ENCODE data around the gene IL37.

IL37 gene

GRCh38 chr2:112879491-112880041 lies 31.4 kb upstream of the IL37 start:
- H3K27me3 ChIP-seq (ENCODE audit: control insufficient read depth, insufficient read depth, low read length, poor library complexity, severe bottlenecking): no peaks in the 10 kb centered on the region
- no peak overlapping the region for H3K27ac ChIP-seq (ENCODE audit: insufficient read depth, low read depth, low read length, poor library complexity, severe bottlenecking)
- no peaks in the 10 kb centered on the region for H3K4me1 ChIP-seq (ENCODE audit: control insufficient read depth, insufficient read depth, low read length)
- H3K36me3 ChIP-seq (ENCODE audit: control insufficient read depth, insufficient read depth, low read length): no peaks in the 10 kb centered on the region
- no peak overlapping the region for H3K4me3 ChIP-seq (ENCODE audit: insufficient read depth, low read depth, low read length)
- WGBS, 2 experiments: 88 to 95% methylated on average over 6 of the region's 6 CpGs
- no peaks in the 10 kb centered on the region for H3K9me3 ChIP-seq (ENCODE audit: control insufficient read depth, low read length)

GRCh38 chr2:112880091-112880531 lies 30.9 kb upstream of the IL37 start:
- Histone ChIP-seq H3K27me3 (ENCODE audit: control insufficient read depth, insufficient read depth, low read length, poor library complexity, severe bottlenecking) (no peaks in the 10 kb centered on the region), H3K4me1 (ENCODE audit: control insufficient read depth, insufficient read depth, low read length) (no peaks in the 10 kb centered on the region), H3K4me3 (ENCODE audit: insufficient read depth, low read depth, low read length) (no peak overlapping the region), H3K9me3 (ENCODE audit: control insufficient read depth, low read length) (no peaks in the 10 kb centered on the region), H3K27ac (ENCODE audit: insufficient read depth, low read depth, low read length, poor library complexity, severe bottlenecking) (no peak overlapping the region), H3K36me3 (ENCODE audit: control insufficient read depth, insufficient read depth, low read length) (no peaks in the 10 kb centered on the region)
- WGBS, 2 experiments: 95 to 97% methylated on average over 5 of the region's 5 CpGs

GRCh38 chr2:112880696-112881095 lies 30.3 kb upstream of the IL37 start:
- WGBS, 2 experiments: 90 to 94% methylated on average over 7 of the region's 7 CpGs
- no peaks in the 10 kb centered on the region for H3K27me3 ChIP-seq (ENCODE audit: control insufficient read depth, insufficient read depth, low read length, poor library complexity, severe bottlenecking)

DNA sequence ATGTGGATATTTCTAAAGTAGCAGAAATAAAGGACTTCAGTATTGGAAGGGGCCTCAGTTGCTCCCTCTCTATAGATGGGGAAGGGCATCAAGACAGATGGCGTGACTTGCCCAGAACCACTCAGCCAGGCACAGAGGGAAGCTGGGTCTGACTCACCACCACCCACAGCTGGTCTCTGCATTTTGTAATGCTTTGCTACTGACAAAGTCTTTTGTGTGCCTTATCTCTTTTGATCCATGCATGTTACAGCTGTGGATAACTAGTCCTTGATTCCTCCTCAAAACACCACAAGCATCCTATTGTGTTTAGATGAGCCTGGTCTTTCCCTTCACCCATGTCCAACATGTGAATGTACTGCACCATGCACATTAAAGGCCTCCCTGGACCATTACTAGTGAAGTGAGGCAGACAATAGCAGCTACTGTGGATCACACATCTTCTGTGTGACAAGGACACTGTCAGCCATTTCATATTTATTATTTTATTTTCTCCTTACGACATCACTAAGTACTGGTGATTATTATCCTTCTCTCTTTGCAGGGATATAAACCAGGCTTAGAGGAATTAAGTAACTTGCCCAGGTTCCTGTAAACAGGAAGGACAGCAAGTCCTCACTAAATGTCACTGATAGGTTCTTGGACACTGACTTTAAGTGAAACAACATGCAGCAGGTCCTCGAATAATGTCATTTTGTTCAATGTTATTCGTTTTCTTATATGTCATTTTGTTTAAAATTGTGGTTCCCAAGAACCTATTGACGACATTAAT lies 29.6 kb upstream of the IL37 start:
- H3K4me3 ChIP-seq (ENCODE audit: insufficient read depth, low read depth, low read length): no peak overlapping the region
- no peaks in the 10 kb centered on the region for H3K36me3 ChIP-seq (ENCODE audit: control insufficient read depth, insufficient read depth, low read length)
- H3K27me3 ChIP-seq (ENCODE audit: control insufficient read depth, insufficient read depth, low read length, poor library complexity, severe bottlenecking): no peaks in the 10 kb centered on the region
- 94 to 95% methylated on average over 5 of the region's 5 CpGs for WGBS, 2 experiments
- H3K27ac ChIP-seq (ENCODE audit: insufficient read depth, low read depth, low read length, poor library complexity, severe bottlenecking): no peak overlapping the region
- no peaks in the 10 kb centered on the region for H3K9me3 ChIP-seq (ENCODE audit: control insufficient read depth, low read length)
- H3K4me1 ChIP-seq (ENCODE audit: control insufficient read depth, insufficient read depth, low read length): no peaks in the 10 kb centered on the region

More at GRCh38 chr2:112880696-112881095, 30.3 kb upstream of the IL37 start:
- no peaks in the 10 kb centered on the region for H3K36me3 ChIP-seq (ENCODE audit: control insufficient read depth, insufficient read depth, low read length)
- H3K27ac ChIP-seq (ENCODE audit: insufficient read depth, low read depth, low read length, poor library complexity, severe bottlenecking): no peak overlapping the region
- H3K4me1 ChIP-seq (ENCODE audit: control insufficient read depth, insufficient read depth, low read length): no peaks in the 10 kb centered on the region
- H3K9me3 ChIP-seq (ENCODE audit: control insufficient read depth, low read length): no peaks in the 10 kb centered on the region
- no peak overlapping the region for H3K4me3 ChIP-seq (ENCODE audit: insufficient read depth, low read depth, low read length)

DNA sequence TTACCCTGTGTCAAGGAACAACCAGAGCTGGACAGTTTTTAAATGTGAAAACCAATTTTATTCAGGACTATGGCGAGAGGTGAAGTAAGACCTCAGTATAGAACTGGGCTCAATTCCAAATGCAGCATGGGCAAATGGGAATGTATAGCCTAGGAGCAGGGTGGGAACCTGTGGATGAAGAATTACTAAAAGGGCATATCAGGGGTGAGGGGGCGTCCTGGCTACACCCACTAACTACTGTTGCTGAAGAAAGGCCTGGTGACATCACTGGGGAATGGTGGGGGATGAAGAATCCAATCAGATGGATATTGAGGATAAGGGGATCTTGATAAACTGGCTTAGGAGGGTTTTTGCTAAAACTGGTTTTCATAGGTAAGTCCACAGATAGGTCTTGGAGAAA lies 27.3 kb upstream of the IL37 start:
- H3K9me3 ChIP-seq (ENCODE audit: control insufficient read depth, low read length): no peaks in the 10 kb centered on the region
- H3K4me3 ChIP-seq (ENCODE audit: insufficient read depth, low read depth, low read length): no peak overlapping the region
- H3K27me3 ChIP-seq (ENCODE audit: control insufficient read depth, insufficient read depth, low read length, poor library complexity, severe bottlenecking): no peaks in the 10 kb centered on the region
- H3K36me3 ChIP-seq (ENCODE audit: control insufficient read depth, insufficient read depth, low read length): no peaks in the 10 kb centered on the region
- WGBS, 2 experiments: 93 to 97% methylated on average over 2 of the region's 2 CpGs
- no peak overlapping the region for H3K27ac ChIP-seq (ENCODE audit: insufficient read depth, low read depth, low read length, poor library complexity, severe bottlenecking)
- no peaks in the 10 kb centered on the region for H3K4me1 ChIP-seq (ENCODE audit: control insufficient read depth, insufficient read depth, low read length)

- Histone ChIP-seq H3K4me3 (ENCODE audit: insufficient read depth, low read depth, low read length) (no peak overlapping the region), H3K27ac (ENCODE audit: insufficient read depth, low read depth, low read length, poor library complexity, severe bottlenecking) (no peak overlapping the region), H3K36me3 (ENCODE audit: control insufficient read depth, insufficient read depth, low read length) (no peaks in the 10 kb centered on the region), H3K9me3 (ENCODE audit: control insufficient read depth, low read length) (no peaks in the 10 kb centered on the region), H3K27me3 (ENCODE audit: control insufficient read depth, insufficient read depth, low read length, poor library complexity, severe bottlenecking) (no peaks in the 10 kb centered on the region), H3K4me1 (ENCODE audit: control insufficient read depth, insufficient read depth, low read length) (no peaks in the 10 kb centered on the region)
- WGBS, 2 experiments: 53 to 60% methylated on average over 6 of the region's 6 CpGs
Measured at GRCh38 chr2:112884869-112885505, 26.0 kb upstream of the IL37 start.

- Histone ChIP-seq H3K27me3 (ENCODE audit: control insufficient read depth, insufficient read depth, low read length, poor library complexity, severe bottlenecking) (no peaks in the 10 kb centered on the region), H3K36me3 (ENCODE audit: control insufficient read depth, insufficient read depth, low read length) (no peaks in the 10 kb centered on the region), H3K4me3 (ENCODE audit: insufficient read depth, low read depth, low read length) (no peak overlapping the region), H3K27ac (ENCODE audit: insufficient read depth, low read depth, low read length, poor library complexity, severe bottlenecking) (no peak overlapping the region), H3K4me1 (ENCODE audit: control insufficient read depth, insufficient read depth, low read length) (no peaks in the 10 kb centered on the region), H3K9me3 (ENCODE audit: control insufficient read depth, low read length) (no peaks in the 10 kb centered on the region)
- WGBS, 2 experiments: 80 to 88% methylated on average over 4 of the region's 4 CpGs
Measured at GRCh38 chr2:112885506-112885902, 25.5 kb upstream of the IL37 start.

- H3K27ac ChIP-seq (ENCODE audit: insufficient read depth, low read depth, low read length, poor library complexity, severe bottlenecking): no peak overlapping the region
- H3K36me3 ChIP-seq (ENCODE audit: control insufficient read depth, insufficient read depth, low read length): no peaks in the 10 kb centered on the region
- WGBS, 2 experiments: 88 to 94% methylated on average over 2 of the region's 2 CpGs
- H3K27me3 ChIP-seq (ENCODE audit: control insufficient read depth, insufficient read depth, low read length, poor library complexity, severe bottlenecking): no peaks in the 10 kb centered on the region
- no peaks in the 10 kb centered on the region for H3K4me1 ChIP-seq (ENCODE audit: control insufficient read depth, insufficient read depth, low read length)
- no peaks in the 10 kb centered on the region for H3K9me3 ChIP-seq (ENCODE audit: control insufficient read depth, low read length)
- H3K4me3 ChIP-seq (ENCODE audit: insufficient read depth, low read depth, low read length): no peak overlapping the region
Measured at GRCh38 chr2:112886291-112886690, 24.7 kb upstream of the IL37 start.

- Histone ChIP-seq H3K27me3 (ENCODE audit: control insufficient read depth, insufficient read depth, low read length, poor library complexity, severe bottlenecking) (no peaks in the 10 kb centered on the region), H3K4me3 (ENCODE audit: insufficient read depth, low read depth, low read length) (no peak overlapping the region), H3K27ac (ENCODE audit: insufficient read depth, low read depth, low read length, poor library complexity, severe bottlenecking) (no peak overlapping the region), H3K36me3 (ENCODE audit: control insufficient read depth, insufficient read depth, low read length) (no peaks in the 10 kb centered on the region), H3K9me3 (ENCODE audit: control insufficient read depth, low read length) (no peaks in the 10 kb centered on the region), H3K4me1 (ENCODE audit: control insufficient read depth, insufficient read depth, low read length) (no peaks in the 10 kb centered on the region)
- 90 to 92% methylated on average over 2 of the region's 2 CpGs for WGBS, 2 experiments
Measured at GRCh38 chr2:112887964-112888749, 22.8 kb upstream of the IL37 start.

- H3K27ac ChIP-seq (ENCODE audit: insufficient read depth, low read depth, low read length, poor library complexity, severe bottlenecking): no peak overlapping the region
- WGBS, 2 experiments: 88% methylated on average over 1 of the region's 1 CpG; no CpG with 5 or more reads in 1 of the 2 experiments
Measured at GRCh38 chr2:112889976-112890375, 21.0 kb upstream of the IL37 start.

More at GRCh38 chr2:112889976-112890375, 21.0 kb upstream of the IL37 start:
- Histone ChIP-seq H3K27me3 (ENCODE audit: control insufficient read depth, insufficient read depth, low read length, poor library complexity, severe bottlenecking) (no peaks in the 10 kb centered on the region), H3K4me3 (ENCODE audit: insufficient read depth, low read depth, low read length) (no peak overlapping the region), H3K36me3 (ENCODE audit: control insufficient read depth, insufficient read depth, low read length) (no peaks in the 10 kb centered on the region), H3K9me3 (ENCODE audit: control insufficient read depth, low read length) (no peaks in the 10 kb centered on the region), H3K4me1 (ENCODE audit: control insufficient read depth, insufficient read depth, low read length) (no peaks in the 10 kb centered on the region)

Data from ectodermal cell (in vitro differentiated cells).